Islet of Langerhans (tissue), 1 donor: ENCODE results near the gene TAF1C.

Source experiments
- FAIRE-seq: peaks from one replicate; lab custom pipeline; 2011; peaks lifted over from hg19 to GRCh38; lab: Jason Lieb, UNC

The TAF1C gene

GRCh38 chr16:84156342-84156784 lies 30.5 kb downstream of the TAF1C start:
- FAIRE-seq = no peak

GRCh38 chr16:84155771-84156170 lies 31.1 kb downstream of the TAF1C start:
- FAIRE-seq = no peak

- FAIRE-seq = no peak
Measured at GRCh38 chr16:84155226-84155625, 31.6 kb downstream of the TAF1C start.

GRCh38 chr16:84153660-84154214 lies 33.1 kb downstream of the TAF1C start:
- FAIRE-seq = no peak

- FAIRE-seq = no peak
Measured at GRCh38 chr16:84150926-84151325, 35.9 kb downstream of the TAF1C start.

GRCh38 chr16:84144859-84145639 lies 41.8 kb downstream of the TAF1C start, which contains the start of the genes DNAAF1 and HSDL1:
Gene DNAAF1 (plus strand): TSS chr16:84145308. CDS start chr16:84145441, 133 bp downstream.
Gene HSDL1 (minus strand): TSS chr16:84145177. CDS start chr16:84131321, 13,856 bp downstream.
- no peak for FAIRE-seq

GRCh38 chr16:84144209-84144858 lies 42.5 kb downstream of the TAF1C start:
- FAIRE-seq = no peak

- FAIRE-seq = no peak
Measured at GRCh38 chr16:84143784-84144199, 43.1 kb downstream of the TAF1C start.

- no peak for FAIRE-seq
Measured at GRCh38 chr16:84143081-84143480, 43.8 kb downstream of the TAF1C start.

- no peak for FAIRE-seq
Measured at GRCh38 chr16:84141143-84141670, 45.6 kb downstream of the TAF1C start.

- no peak for FAIRE-seq
Measured at GRCh38 chr16:84139628-84140258, 47.1 kb downstream of the TAF1C start.

GRCh38 chr16:84138824-84139627 lies 47.8 kb downstream of the TAF1C start:
- FAIRE-seq = no peak

GRCh38 chr16:84138500-84138823 lies 48.4 kb downstream of the TAF1C start:
- FAIRE-seq = no peak

- FAIRE-seq = no peak
Measured at GRCh38 chr16:84137769-84138357, 49.0 kb downstream of the TAF1C start.

- FAIRE-seq = no peak
Measured at GRCh38 chr16:84137287-84137686, 49.6 kb downstream of the TAF1C start.

GRCh38 chr16:84136331-84137125 lies 50.3 kb downstream of the TAF1C start:
- FAIRE-seq = no peak

GRCh38 chr16:84132527-84133285 lies 54.2 kb downstream of the TAF1C start:
- FAIRE-seq = no peak

GRCh38 chr16:84131117-84131516 lies 55.7 kb downstream of the TAF1C start:
- no peak for FAIRE-seq
